ENCODE measurements around the gene TMC1.

Gene TMC1

DNA sequence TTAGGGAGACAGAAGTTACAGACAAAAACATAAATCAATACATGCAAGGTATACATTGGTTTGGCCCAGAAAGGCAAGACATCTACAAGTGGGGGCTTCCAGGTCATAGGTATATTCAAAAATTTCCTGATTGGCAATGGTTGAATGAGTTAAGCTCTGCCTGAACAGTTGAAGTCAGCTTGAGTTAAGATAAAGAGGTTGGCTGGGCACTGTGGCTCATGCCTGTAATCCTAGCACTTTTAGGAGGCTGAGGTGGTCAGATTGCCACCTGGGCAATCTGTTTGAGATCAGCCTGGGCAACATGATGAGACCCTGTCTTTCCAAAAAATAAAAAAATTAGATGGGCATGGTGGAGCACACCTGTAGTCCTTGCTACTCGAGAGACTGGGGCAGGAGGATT lies 16.3 kb downstream of the TMC1 start (continued):
- TF ChIP-seq ZEB2 (tag by site-specific recombination; IDR thresholded peaks at IDR 0.05) (no peak), SP3 (tag by site-specific recombination; IDR thresholded peaks at IDR 0.05) (no peak), SALL2 (tag by site-specific recombination; IDR thresholded peaks at IDR 0.05; ENCODE audit: borderline replicate concordance) (no peak), ZNF677 (tag by site-specific recombination; IDR thresholded peaks at IDR 0.05) (no peak), ZNF510 (tag by site-specific recombination; IDR thresholded peaks at IDR 0.05; ENCODE audit: insufficient replicate concordance) (no peak), SP7 (tag by site-specific recombination; IDR thresholded peaks at IDR 0.05) (no peak), TRIM28 (IDR thresholded peaks at IDR 0.05; ENCODE audit: borderline replicate concordance, low read length) (no peak), TCF7L2 (IDR thresholded peaks at IDR 0.05; ENCODE audit: borderline replicate concordance, low read depth, low read length) (no peak)
- TF ChIP-seq, protein P1, sequence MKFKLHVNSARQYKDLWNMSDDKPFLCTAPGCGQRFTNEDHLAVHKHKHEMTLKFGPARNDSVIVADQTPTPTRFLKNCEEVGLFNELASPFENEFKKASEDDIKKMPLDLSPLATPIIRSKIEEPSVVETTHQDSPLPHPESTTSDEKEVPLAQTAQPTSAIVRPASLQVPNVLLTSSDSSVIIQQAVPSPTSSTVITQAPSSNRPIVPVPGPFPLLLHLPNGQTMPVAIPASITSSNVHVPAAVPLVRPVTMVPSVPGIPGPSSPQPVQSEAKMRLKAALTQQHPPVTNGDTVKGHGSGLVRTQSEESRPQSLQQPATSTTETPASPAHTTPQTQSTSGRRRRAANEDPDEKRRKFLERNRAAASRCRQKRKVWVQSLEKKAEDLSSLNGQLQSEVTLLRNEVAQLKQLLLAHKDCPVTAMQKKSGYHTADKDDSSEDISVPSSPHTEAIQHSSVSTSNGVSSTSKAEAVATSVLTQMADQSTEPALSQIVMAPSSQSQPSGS (tag by site-specific recombination; IDR thresholded peaks at IDR 0.05; ENCODE audit: low read depth): no peak

DNA sequence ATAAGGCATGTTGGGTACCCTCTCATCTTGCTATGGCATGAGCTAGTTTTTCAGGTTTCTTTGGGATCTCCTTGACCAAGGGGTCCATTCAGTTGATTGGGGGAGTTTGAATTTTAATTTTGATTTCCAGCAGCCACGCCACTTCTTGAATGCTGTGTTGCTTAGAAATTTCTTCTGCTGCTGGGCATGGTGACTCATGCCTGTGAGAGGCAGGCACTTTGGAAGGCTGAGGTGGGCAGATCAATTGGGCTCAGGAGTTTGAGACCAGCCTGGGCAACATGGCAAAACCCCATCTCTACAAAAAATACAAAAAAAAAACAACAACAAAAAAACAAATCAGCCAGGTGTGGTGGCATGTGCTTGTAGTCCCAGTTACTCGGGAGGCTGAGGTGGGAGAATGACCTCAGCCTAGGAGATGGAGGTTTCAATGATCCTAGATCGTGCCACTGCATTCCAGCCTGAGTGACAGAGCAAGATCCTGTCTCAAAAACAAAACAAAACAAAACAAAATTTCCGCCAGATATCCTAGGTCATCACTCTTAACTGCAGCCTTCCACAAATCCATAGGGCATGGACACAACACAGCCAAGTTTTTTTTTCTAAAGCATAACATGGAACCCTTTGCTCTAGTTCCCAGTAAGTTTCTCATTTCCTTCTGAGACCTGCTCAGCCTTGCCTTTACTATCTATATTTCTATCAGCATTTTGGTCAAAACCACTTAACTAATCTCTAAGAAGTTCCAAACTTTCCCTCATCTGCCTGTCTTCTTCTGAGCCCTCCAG lies 17.7 kb downstream of the TMC1 start:
- no peaks in the 10 kb centered on the region for H3K36me3 ChIP-seq (ENCODE audit: control insufficient read depth in 2 of 2, insufficient read depth in 1 of 2, low read length in 2 of 2)
- ChIA-PET CTCF (no interaction called here), POLR2A (no interaction called here)
- H3K9me3 ChIP-seq (ENCODE audit: control insufficient read depth, insufficient read depth, low read depth, low read length): no peaks in the 10 kb centered on the region
- TF ChIP-seq SP2 (tag by site-specific recombination; IDR thresholded peaks at IDR 0.05): no peak
- TF ChIP-seq ZSCAN30 (tag by site-specific recombination; IDR thresholded peaks at IDR 0.05): no peak
- TF ChIP-seq ZNF558 (tag by site-specific recombination; IDR thresholded peaks at IDR 0.05): no peak
- no peak for TF ChIP-seq ZNF394 (tag by site-specific recombination; IDR thresholded peaks at IDR 0.05; ENCODE audit: borderline replicate concordance)
- no peak for TF ChIP-seq FEZF1 (tag by site-specific recombination; IDR thresholded peaks at IDR 0.05)
- no peak for TF ChIP-seq ZSCAN16 (tag by site-specific recombination; IDR thresholded peaks at IDR 0.05)
- no peak for TF ChIP-seq ZNF2 (tag by site-specific recombination; IDR thresholded peaks at IDR 0.05)
- TF ChIP-seq, protein P2, sequence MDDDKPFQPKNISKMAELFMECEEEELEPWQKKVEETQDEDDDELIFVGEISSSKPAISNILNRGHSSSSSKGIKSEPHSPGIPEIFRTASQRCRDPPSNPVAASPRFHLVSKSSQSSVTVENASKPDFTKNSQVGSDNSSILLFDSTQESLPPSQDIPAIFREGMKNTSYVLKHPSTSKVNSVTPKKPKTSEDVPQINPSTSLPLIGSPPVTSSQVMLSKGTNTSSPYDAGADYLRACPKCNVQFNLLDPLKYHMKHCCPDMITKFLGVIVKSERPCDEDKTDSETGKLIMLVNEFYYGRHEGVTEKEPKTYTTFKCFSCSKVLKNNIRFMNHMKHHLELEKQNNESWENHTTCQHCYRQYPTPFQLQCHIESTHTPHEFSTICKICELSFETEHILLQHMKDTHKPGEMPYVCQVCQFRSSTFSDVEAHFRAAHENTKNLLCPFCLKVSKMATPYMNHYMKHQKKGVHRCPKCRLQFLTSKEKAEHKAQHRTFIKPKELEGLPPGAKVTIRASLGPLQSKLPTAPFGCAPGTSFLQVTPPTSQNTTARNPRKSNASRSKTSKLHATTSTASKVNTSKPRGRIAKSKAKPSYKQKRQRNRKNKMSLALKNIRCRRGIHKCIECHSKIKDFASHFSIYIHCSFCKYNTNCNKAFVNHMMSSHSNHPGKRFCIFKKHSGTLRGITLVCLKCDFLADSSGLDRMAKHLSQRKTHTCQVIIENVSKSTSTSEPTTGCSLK (tag by site-specific recombination; IDR thresholded peaks at IDR 0.05): no peak
- TF ChIP-seq, protein P3, sequence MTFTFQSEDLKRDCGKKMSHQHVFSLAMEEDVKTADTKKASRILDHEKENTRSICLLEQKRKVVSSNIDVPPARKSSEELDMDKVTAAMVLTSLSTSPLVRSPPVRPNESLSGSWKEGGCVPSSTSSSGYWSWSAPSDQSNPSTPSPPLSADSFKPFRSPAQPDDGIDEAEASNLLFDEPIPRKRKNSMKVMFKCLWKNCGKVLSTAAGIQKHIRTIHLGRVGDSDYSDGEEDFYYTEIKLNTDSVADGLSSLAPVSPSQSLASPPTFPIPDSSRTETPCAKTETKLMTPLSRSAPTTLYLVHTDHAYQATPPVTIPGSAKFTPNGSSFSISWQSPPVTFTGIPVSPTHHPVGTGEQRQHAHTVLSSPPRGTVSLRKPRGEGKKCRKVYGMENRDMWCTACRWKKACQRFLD (tag by site-specific recombination; IDR thresholded peaks at IDR 0.05): no peak
- no peak for TF ChIP-seq ZNF747 (tag by site-specific recombination; IDR thresholded peaks at IDR 0.05)
- TF ChIP-seq ZNF707 (tag by site-specific recombination; IDR thresholded peaks at IDR 0.05): no peak
- no peak for TF ChIP-seq ZNF701 (tag by site-specific recombination; IDR thresholded peaks at IDR 0.05)
- TF ChIP-seq BCL11B (tag by site-specific recombination; IDR thresholded peaks at IDR 0.05; ENCODE audit: low read depth): no peak
- no peak for TF ChIP-seq ZNF837 (tag by site-specific recombination; IDR thresholded peaks at IDR 0.05)
- TF ChIP-seq GLI4 (tag by site-specific recombination; IDR thresholded peaks at IDR 0.05): no peak
- TF ChIP-seq ZNF202 (tag by site-specific recombination; IDR thresholded peaks at IDR 0.05; ENCODE audit: borderline replicate concordance): no peak
- TF ChIP-seq KLF9 (tag by site-specific recombination; IDR thresholded peaks at IDR 0.05; ENCODE audit: low read depth): no peak
- no peaks in the 10 kb centered on the region for H3K4me1 ChIP-seq (ENCODE audit: control insufficient read depth, insufficient read depth, low read length)
- no peak overlapping the region for H3K4me3 ChIP-seq (ENCODE audit: low read depth, low read length)
- no peak overlapping the region for H3K27ac ChIP-seq (ENCODE audit: extremely low read depth, low read depth, low read length)
